MG63 (cell line): ENCODE data around the gene NFIB. TPM values are rescaled to one million over a fixed set of nuclear protein-coding genes. Genes with fewer than 3 reads are reported as not detected.
A peak's percentile ranks its signal among the peaks of the same experiment; 100 is the strongest.

Experiments
- DNase-seq: peaks from one replicate; pipeline ENCODE4 v3.0.0-alpha.2; 2020
- H3K27me3 ChIP-seq: fragments of 250-450 bp; sonication (Bioruptor Pico); 2 replicates; pipeline ENCODE4 v1.5.1; 2020; ENCODE audit warnings: mild to moderate bottlenecking, moderate library complexity
- H3K36me3 ChIP-seq: fragments of 250-450 bp; sonication (Bioruptor Pico); 2 replicates; pipeline ENCODE4 v1.5.1; 2020; ENCODE audit warnings: mild to moderate bottlenecking, moderate library complexity
- H3K4me3 ChIP-seq: fragments of 250-450 bp; sonication (Bioruptor Pico); 2 replicates; pipeline ENCODE4 v1.5.1; 2020; ENCODE audit warnings: mild to moderate bottlenecking, moderate library complexity
- H3K9me3 ChIP-seq: fragments of 250-450 bp; sonication (Bioruptor Pico); 2 replicates; pipeline ENCODE4 v1.5.1; 2020; ENCODE audit warnings: mild to moderate bottlenecking, moderate library complexity
- total RNA-seq: library from RNA; depleted of rRNA; stranded (reverse); fragments of >200 nt; shearing (Covaris generic); gene quantifications from 2 replicates; pipeline ENCODE4 v1.2.3, GENCODE V29; 2014; ENCODE audit warnings: low replicate concordance

The NFIB gene
- total RNA-seq, 1 experiment from 2014 or later = 47.3 TPM

DNA sequence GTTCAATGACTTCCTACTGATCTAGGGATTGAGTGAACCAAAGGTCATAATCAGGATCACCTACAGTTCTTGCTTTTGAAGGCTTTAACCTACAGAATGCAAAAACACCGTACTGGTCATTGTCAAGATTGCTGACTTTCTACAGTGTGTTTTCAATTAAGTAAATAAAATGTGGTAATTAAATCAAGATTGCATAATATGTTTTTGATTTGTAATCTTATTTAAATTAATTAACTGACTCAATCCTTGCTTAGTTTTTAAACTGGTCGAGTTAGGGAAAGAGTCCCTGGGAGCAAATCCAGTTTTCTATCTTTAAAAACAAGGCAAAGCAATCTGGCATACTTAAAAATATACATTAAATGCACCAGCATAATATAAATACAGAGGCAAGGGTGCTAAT, 125.9 kb downstream of the NFIB start:
- no peaks in the 10 kb centered on the region; the same call in 1 of the 2 replicates for H3K36me3 ChIP-seq
- no peaks in the 10 kb centered on the region for H3K27me3 ChIP-seq

DNA sequence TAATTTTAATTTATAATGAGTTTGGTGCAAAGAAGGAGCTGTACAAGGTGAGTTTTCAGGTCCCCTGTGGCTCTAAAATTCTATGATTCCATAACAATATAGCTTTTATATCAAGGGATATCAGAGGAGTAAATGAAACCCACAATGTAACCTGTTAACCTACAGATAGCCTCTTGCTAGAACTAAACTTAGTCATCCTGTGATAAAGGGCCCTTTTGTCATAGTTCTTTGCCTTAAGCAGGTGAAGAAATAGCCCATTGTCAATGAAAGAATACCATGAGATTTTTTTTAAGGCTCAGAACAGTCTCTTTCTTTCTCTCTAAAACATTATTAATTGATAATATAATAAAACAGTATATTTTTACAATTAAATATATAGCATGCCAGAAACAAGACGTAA, 127.8 kb downstream of the NFIB start:
- Histone ChIP-seq H3K4me3 (no peak overlapping the region), H3K27me3 (no peaks in the 10 kb centered on the region), H3K36me3 (no peaks in the 10 kb centered on the region), H3K9me3 (no peaks in the 10 kb centered on the region)
- no peak for DNase-seq

More for the DNA sequence above, 125.9 kb downstream of the NFIB start:
- no peak for DNase-seq
- H3K9me3 ChIP-seq = no peaks in the 10 kb centered on the region
- H3K4me3 ChIP-seq = no peak overlapping the region

DNA sequence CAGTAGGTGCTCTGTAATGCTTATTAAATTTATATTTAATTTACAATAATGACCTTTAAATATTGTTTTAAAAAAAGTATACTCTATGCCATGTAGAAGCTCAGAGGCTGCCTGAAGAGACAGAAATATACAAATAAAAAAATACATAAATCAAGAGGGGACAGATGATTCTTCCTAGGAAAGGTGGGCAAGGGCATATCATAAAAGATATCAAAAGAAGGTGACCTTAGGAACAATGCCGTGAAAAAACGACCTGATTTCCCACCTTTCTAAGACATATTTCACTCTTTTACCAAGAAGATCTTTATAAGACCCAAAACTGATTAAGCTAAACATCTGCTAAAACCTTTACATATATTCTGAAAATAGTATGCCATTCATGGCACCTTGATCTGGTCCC, 128.9 kb downstream of the NFIB start:
- DNase-seq = no peak
- H3K27me3 ChIP-seq = no peaks in the 10 kb centered on the region
- H3K9me3 ChIP-seq = no peaks in the 10 kb centered on the region
- peaks cover 7% of the 10 kb centered on the region; the same call in 1 of the 2 replicates for H3K36me3 ChIP-seq
- H3K4me3 ChIP-seq = no peak overlapping the region

DNA sequence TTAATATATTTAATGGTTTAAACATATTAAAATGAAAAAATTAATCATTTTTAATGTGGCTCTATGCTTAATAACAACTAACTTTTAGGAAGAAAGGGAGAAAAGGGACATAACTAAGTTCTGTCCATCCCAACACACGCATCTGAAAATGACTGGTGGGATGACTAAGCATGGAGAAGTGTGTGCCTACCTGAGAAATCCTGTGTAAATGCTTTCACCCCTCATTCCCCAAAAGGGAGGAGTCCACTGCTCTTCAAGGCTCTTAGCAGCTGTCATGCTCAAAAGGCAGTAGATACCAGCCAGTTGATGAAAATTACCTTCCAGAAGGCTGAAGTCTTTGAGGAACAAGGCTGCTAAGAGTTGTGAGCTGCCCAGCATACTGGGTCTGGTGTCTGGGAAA, 130.9 kb downstream of the NFIB start:
- Histone ChIP-seq H3K9me3 (no peaks in the 10 kb centered on the region), H3K36me3 (peaks cover 14% of the 10 kb centered on the region), H3K27me3 (no peaks in the 10 kb centered on the region), H3K4me3 (no peak overlapping the region)
- DNase-seq = no peak

DNA sequence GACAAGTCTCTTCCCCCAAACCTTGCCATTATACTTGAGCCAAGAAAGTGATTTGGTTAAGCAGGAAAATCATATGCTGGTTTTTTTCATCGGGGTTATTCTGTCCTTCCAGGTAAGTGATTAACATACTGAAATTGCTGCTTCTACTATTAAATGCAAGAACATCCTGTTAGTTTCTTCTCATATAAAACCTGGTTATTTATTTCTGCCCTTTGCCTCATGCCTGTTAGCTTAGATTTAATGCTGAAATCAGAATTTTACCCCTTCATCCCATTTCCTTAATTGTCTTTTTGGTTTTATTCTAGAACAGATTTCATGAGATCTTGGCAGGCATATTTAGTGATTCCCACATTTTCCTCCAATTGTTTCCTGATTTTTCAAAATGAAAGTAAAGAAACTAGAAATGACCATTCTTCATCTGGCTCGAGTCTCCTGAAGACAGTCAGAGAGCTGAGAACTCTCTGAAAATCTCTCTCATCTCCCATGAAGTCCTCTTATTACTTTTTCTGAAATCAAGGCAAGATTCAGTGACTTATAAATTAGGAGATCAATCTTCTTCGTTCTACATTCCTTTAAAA, 132.9 kb downstream of the NFIB start:
- H3K27me3 ChIP-seq = no peaks in the 10 kb centered on the region
- DNase-seq = no peak
- H3K4me3 ChIP-seq = no peak overlapping the region
- H3K9me3 ChIP-seq = no peaks in the 10 kb centered on the region
- peaks cover 20% of the 10 kb centered on the region for H3K36me3 ChIP-seq

DNA sequence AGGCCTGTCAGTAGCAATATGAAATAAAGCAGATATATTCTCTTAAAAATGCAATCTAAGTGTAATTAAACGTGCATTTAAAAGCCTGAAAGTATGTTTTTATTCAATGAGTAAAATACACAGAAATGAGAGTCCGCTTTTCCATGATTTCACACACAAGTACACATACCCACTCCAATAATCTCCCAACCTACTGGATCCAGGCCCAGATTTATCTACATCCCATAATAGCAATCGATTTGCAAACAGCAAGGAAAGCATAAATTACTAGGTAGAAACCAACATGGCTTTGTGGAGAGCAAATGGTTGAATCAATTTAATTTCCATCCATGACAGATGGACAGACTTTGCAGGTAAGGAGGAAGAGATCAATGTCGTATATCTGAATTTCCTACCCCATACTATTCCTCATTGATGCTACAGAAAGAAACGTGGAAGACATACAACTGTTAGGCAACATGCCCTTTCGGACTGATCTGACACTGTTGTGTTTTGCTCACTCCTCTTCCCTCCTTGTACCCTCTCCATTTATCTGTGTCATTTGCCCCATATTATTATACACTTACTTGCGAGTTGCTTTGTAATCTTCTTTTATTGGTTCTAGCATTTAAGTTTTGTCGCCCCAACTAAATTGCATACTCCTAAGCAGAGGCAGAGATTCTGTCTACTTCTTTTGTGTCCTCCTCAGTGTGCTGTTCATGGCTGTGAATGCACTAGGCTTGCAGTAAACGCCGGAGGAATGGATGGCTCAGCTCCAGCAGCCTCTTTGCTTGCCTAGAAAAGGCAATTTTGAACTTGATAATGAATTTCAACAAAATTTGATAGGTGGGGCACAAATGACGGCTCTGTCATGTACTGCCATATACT, 133.6 kb downstream of the NFIB start:
- H3K27me3 ChIP-seq = no peaks in the 10 kb centered on the region
- H3K36me3 ChIP-seq = peaks cover 25% of the 10 kb centered on the region
- no peaks in the 10 kb centered on the region for H3K9me3 ChIP-seq
- DNase-seq = no peak
- no peak overlapping the region for H3K4me3 ChIP-seq

DNA sequence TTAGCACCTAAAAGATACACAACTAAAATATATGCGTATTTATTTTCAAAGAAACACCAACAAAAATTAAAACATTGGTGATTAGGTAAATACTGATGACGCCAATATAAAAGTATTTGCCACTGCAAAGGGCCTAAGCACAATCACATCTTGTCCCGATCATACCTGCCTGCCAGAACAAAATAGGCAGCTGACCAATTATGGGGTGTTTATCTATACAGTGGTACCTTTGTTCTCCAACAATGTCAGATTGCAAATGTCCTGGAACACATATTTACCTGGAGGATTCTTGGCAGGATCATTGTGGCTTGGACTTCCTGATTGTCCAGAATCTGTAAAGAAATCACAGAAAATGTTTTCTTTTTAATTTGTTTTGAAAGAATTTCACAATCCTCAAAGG, 134.5 kb downstream of the NFIB start:
- H3K9me3 ChIP-seq = no peaks in the 10 kb centered on the region
- H3K36me3 ChIP-seq = peaks cover 25% of the 10 kb centered on the region
- H3K27me3 ChIP-seq = no peaks in the 10 kb centered on the region
- no peak for DNase-seq
- no peak overlapping the region for H3K4me3 ChIP-seq

DNA sequence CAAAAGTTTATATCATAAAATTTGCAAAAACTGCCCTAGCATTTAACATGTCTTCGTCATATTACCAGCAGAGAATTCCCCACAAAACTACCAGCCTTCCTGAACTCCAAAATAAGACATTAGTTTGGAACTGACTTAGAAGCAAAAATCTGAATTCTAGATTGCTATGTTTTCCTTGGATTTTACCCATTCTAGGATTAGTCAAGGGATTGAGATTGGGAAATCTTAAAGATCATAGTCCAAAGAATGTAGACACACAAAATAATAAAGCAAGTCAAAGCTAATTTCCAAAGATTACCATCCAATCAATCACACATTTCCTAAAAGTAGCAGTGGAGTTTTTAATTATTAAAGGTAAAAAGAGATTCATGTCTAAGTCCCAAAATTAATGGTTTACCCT, 138.2 kb downstream of the NFIB start:
- no peaks in the 10 kb centered on the region for H3K9me3 ChIP-seq
- no peak for DNase-seq

DNA sequence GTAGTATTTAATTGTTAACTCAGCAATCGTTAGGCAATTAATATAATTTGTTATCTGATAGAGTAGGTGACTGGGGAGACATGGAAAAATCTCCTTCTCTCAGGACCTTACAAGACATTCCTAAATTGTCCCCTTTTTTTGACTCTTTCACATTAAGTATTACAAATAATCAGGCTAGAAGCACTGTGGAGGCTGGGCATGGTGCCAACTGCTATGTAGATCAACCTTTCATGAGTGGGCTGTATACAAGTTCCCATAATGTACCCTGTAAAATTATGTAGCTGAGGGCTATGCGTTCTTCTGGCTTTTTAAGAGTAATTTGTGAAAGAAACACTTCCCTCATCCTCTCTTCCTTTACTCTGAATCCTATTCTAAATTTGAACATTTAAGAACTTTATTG, 140.2 kb downstream of the NFIB start:
- peaks cover 27% of the 10 kb centered on the region for H3K36me3 ChIP-seq
- H3K27me3 ChIP-seq = no peaks in the 10 kb centered on the region
- DNase-seq = peak; percentile 44
- H3K9me3 ChIP-seq = no peaks in the 10 kb centered on the region
- H3K4me3 ChIP-seq = no peak overlapping the region

More for the DNA sequence above, 138.2 kb downstream of the NFIB start:
- H3K27me3 ChIP-seq = no peaks in the 10 kb centered on the region
- H3K36me3 ChIP-seq = peaks cover 34% of the 10 kb centered on the region
- no peak overlapping the region for H3K4me3 ChIP-seq

DNA sequence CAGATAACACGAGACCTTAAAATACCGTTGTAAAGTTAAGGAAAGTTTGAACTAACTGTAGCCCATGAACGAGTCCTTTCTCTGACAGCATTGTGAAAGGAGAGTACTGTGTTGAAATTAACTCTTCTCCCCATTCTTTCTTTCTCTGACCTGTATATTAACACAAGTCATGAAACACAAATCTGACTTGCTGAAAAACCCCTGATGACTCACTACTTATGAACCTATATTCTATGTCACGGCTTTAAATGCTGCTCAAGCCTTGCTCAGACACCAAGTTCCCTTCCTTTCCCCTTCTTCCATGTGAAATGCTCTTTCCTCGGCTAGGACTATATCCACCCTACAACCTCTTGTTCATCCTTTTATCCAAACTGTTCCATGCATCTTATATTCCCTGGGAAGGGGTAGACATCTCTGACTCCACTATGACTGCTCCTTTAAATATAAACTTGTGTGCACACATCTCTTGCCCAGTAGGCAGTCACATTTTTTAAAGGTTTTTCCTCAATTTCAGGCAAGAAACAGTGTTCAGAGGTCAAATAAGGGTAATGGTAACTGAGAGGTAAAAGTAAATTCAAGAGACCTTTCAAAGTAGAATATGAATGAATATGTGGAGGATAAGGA, 142.9 kb downstream of the NFIB start:
- Histone ChIP-seq H3K27me3 (no peaks in the 10 kb centered on the region), H3K36me3 (peaks cover 27% of the 10 kb centered on the region), H3K9me3 (no peaks in the 10 kb centered on the region), H3K4me3 (no peak overlapping the region)
- DNase-seq = no peak

DNA sequence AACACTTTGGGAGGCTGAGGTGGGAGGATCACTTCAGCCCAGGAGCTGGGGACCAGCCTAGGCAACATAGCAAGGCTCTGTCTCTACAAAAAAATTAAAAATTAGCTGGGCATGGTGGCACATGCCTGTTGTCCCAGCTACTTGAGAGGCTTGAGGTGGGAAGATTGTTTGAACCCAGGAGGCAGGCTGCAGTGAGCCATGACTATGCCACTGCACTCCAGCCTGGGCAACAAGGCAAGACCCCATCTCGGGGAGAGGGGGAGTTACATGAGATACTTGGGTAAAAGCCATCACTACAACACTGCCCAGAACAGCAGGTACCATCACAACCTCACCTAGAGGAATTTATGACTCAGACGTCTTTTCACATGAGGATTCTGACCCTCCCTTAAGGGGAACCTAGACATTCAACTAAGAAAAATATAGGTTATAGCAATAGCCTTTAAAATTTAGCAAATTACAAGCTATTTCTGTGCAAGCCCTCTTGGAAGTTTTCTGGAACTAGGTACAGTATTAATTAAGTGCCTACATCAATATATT, 143.5 kb downstream of the NFIB start:
- Histone ChIP-seq H3K9me3 (no peaks in the 10 kb centered on the region), H3K27me3 (no peaks in the 10 kb centered on the region), H3K4me3 (no peak overlapping the region), H3K36me3 (peaks cover 23% of the 10 kb centered on the region)
- DNase-seq = no peak

DNA sequence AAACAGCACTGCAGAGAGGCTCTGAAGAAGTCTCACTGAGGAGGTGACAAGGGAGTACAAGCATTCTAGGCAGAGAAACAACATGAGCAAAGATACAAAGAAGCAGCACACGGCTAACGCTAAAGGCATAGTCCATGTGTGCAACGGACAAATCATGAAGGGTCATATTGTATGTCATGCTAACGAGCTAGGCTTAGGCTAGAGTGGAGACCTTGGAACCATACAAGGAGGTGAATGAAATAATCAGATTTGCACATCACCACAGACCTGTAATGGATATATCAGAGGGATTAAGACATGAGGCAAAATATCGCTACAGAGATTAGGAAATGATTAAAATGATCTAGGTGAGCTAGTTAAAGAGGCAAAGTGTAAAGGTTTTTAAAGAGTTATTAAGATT, 145.6 kb downstream of the NFIB start:
- no peak overlapping the region for H3K4me3 ChIP-seq
- peaks cover 17% of the 10 kb centered on the region for H3K36me3 ChIP-seq
- no peaks in the 10 kb centered on the region for H3K9me3 ChIP-seq
- DNase-seq = no peak
- no peaks in the 10 kb centered on the region for H3K27me3 ChIP-seq

DNA sequence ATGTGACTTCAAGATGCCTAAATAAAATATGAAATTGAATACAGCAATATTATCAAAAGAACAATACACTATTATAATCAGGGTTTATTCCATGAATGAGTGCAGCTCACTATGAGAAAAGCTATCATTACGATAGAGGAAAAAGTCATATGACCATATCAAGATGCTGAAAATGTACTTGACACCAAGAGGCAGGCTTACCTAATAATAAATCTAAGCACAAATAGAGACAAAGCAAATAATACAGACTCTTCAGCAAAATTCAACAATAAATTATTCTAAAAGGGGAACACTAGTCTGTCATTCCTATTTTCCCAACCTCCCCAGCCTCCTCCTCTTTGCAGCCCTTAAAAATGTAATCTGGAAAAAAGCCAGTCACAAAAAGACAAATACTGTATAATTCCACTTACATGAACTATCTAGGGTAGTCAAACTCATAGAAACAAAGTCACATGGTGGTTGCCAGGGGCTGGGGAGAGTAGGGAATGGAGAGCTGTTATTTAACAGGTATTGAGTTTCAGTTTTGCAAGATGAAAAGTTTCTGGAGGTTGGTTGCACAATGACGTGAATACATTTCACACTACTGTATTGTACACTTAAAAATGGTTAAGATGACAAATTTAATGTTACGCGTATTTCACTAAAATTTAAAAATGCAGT, 148.4 kb downstream of the NFIB start:
- no peak for DNase-seq
- H3K36me3 ChIP-seq = peaks cover 15% of the 10 kb centered on the region
- H3K9me3 ChIP-seq = no peaks in the 10 kb centered on the region
- H3K27me3 ChIP-seq = no peaks in the 10 kb centered on the region
- H3K4me3 ChIP-seq = no peak overlapping the region

DNA sequence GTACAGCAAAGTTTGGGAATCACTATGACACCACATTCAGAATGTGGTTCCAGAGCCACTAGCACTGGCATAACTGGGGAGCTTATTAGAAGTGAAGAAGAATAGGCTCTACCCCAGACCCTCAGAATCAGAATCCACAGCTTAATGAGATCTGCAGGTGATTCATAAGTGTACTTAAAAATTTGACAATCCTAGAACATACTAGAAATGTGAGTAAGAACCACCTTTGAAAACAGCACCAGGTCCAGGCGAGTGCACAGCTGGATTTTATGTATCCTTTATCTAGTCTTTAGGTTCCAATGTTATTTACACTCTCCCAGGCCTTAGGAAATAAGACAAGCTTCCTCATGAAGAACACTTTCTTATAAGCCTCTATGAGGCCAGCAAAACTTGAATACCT, 149.0 kb downstream of the NFIB start:
- Histone ChIP-seq H3K36me3 (peaks cover 15% of the 10 kb centered on the region), H3K4me3 (no peak overlapping the region), H3K9me3 (no peaks in the 10 kb centered on the region), H3K27me3 (no peaks in the 10 kb centered on the region)
- DNase-seq = no peak

DNA sequence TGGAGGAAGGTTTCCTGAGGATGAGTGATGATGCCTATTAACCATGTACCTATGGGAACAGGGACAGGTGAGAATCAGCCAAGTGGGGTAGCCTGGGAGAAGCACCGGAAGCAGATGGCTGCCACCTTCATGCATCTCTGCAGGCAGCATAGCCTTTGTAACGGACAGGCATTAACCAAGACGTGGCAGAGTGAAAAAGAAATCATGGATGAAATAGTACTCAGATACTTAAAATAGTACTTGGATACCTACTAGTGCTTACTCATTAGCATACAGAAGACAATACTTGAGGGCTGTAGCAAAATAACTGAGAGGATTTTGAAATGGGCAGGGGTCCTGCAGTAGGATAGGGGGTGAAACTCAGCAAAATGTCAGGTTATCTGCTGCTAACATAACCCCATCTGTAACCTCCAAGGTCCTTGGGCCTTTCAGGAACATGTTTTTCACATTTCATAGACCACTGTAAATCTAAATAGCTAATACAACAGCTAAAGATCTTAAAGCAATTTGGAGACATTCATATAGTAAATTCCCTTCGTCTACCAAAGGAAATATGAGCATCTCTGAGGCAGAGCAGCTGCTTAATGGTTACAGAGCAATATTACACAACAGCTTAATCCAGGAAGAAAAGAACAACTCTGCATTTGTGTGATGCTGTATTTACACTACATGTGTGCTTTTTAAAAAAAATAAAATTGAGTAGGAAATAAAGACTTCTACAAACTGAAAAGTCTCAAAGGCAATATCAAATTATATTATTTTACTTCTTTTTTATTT, 154.3 kb downstream of the NFIB start:
- Histone ChIP-seq H3K9me3 (no peaks in the 10 kb centered on the region), H3K4me3 (no peak overlapping the region), H3K36me3 (peaks cover 11% of the 10 kb centered on the region; the same call in 1 of the 2 replicates), H3K27me3 (no peaks in the 10 kb centered on the region)
- DNase-seq = no peak

DNA sequence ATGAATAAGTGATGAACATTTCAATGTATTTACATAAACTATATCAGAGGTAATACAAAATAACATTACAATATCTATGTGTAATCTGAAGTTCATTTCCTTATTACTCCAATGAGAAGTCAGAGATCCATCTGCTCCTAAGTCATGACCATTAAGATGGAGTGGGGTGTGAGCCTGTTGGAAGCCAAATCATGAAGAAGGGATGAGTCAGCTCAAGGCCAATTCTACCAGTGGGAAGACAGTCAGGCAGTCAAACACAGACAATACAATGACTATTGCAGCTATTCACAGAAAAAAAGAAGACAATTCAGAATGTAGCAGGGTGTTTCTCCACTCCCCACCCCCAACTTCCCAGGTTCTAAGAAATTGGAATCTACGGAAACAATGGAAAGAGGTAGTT, 155.0 kb downstream of the NFIB start:
- no peaks in the 10 kb centered on the region for H3K27me3 ChIP-seq
- peak; percentile 100 for DNase-seq
- no peaks in the 10 kb centered on the region for H3K9me3 ChIP-seq
- no peak overlapping the region for H3K4me3 ChIP-seq
- peaks cover 8% of the 10 kb centered on the region; the same call in 1 of the 2 replicates for H3K36me3 ChIP-seq
